ENCODE data around the gene OSTN. TPM values are rescaled to one million over a fixed set of nuclear protein-coding genes. Genes with fewer than 3 reads are reported as not detected.

The OSTN gene
- total RNA-seq, 1 experiment from 2014 or later, result not detected

GRCh38 chr3:191158247-191158646, 40.8 kb upstream of the OSTN start:
- ChIA-PET RAD21 (ENCODE audit: low non-redundant PET in 1 of 2, low total read pairs in 2 of 2, uncharacterized antibody in 2 of 2, unreplicated experiment in 2 of 2) (no interaction called here), CTCF (no interaction called here), POLR2A (no interaction called here)
- Histone ChIP-seq H3K4me1 (ENCODE audit: control insufficient read depth in 1 of 2, insufficient read depth in 2 of 2, low read length in 2 of 2) (no peaks in the 10 kb centered on the region), H3K4me2 (ENCODE audit: low read length) (no peak overlapping the region), H3K27me3 (ENCODE audit: insufficient read depth, low read length) (no peaks in the 10 kb centered on the region), H3K9me2 (ENCODE audit: insufficient read depth) (no peaks in the 10 kb centered on the region), H4K20me1 (ENCODE audit: insufficient read depth) (no peaks in the 10 kb centered on the region), H3K9ac (ENCODE audit: low read length) (no peak overlapping the region), H3K36me3 (ENCODE audit: control insufficient read depth in 1 of 2, insufficient read depth in 2 of 2, low read length in 2 of 2) (no peaks in the 10 kb centered on the region), H3K4me3 (replicated peaks in 1 of 2; ENCODE audit: low read depth in 1 of 2, low read length in 2 of 2) (no peak overlapping the region), H3K79me2 (ENCODE audit: insufficient read depth, low read length) (no peaks in the 10 kb centered on the region), H3K9me3 (ENCODE audit: control insufficient read depth in 1 of 2, insufficient read depth in 1 of 2, low read depth in 1 of 2, low read length in 2 of 2) (peaks cover 6 to 7% of the 10 kb centered on the region in 2 experiments; a peak in 2 of 4 replicates), H3K27ac (ENCODE audit: low read depth, low read length) (no peak overlapping the region), H2AFZ (ENCODE audit: low read depth, low read length, poor library complexity, severe bottlenecking) (no peak overlapping the region)
- TF ChIP-seq SRF (IDR thresholded peaks at IDR 0.05; ENCODE audit: low read depth), result no peak
- intact Hi-C loops (cut with micrococcal nuclease), result no loop called here
- no peak for DNase-seq (ENCODE audit: low read depth, low spot score)
- ATAC-seq, result no peak
- no TSS peak for BruUV-seq (replicated peaks)

- ChIA-PET RAD21 (ENCODE audit: low non-redundant PET in 1 of 2, low total read pairs in 2 of 2, uncharacterized antibody in 2 of 2, unreplicated experiment in 2 of 2) (no interaction called here), CTCF (no interaction called here), POLR2A (no interaction called here)
- Histone ChIP-seq H3K79me2 (ENCODE audit: insufficient read depth, low read length) (no peaks in the 10 kb centered on the region), H3K27ac (ENCODE audit: low read depth, low read length) (no peak overlapping the region), H3K4me3 (replicated peaks in 1 of 2; ENCODE audit: low read depth in 1 of 2, low read length in 2 of 2) (no peak overlapping the region), H3K4me2 (ENCODE audit: low read length) (no peak overlapping the region), H3K9me2 (ENCODE audit: insufficient read depth) (no peaks in the 10 kb centered on the region), H3K9me3 (ENCODE audit: control insufficient read depth in 1 of 2, insufficient read depth in 1 of 2, low read depth in 1 of 2, low read length in 2 of 2) (peaks cover 6 to 7% of the 10 kb centered on the region in 2 experiments; a peak in 2 of 4 replicates), H4K20me1 (ENCODE audit: insufficient read depth) (no peaks in the 10 kb centered on the region), H3K27me3 (ENCODE audit: insufficient read depth, low read length) (no peaks in the 10 kb centered on the region), H3K36me3 (ENCODE audit: control insufficient read depth in 1 of 2, insufficient read depth in 2 of 2, low read length in 2 of 2) (no peaks in the 10 kb centered on the region), H3K4me1 (ENCODE audit: control insufficient read depth in 1 of 2, insufficient read depth in 2 of 2, low read length in 2 of 2) (no peaks in the 10 kb centered on the region), H3K9ac (ENCODE audit: low read length) (no peak overlapping the region), H2AFZ (ENCODE audit: low read depth, low read length, poor library complexity, severe bottlenecking) (no peak overlapping the region)
- no peak for DNase-seq (ENCODE audit: low read depth, low spot score)
- TF ChIP-seq ELF1 (IDR thresholded peaks at IDR 0.05; ENCODE audit: borderline replicate concordance, low read depth) (no peak), JUND (IDR thresholded peaks at IDR 0.05) (no peak), EZH2phosphoT487 (IDR thresholded peaks at IDR 0.05; ENCODE audit: borderline replicate concordance) (no peak), TCF7L2 (IDR thresholded peaks at IDR 0.05; ENCODE audit: borderline replicate concordance, extremely low read depth, insufficient read depth, insufficient read length) (no peak), ZFX (IDR thresholded peaks at IDR 0.05) (no peak), EZH2 (IDR thresholded peaks at IDR 0.05) (no peak), MAX (IDR thresholded peaks at IDR 0.05) (no peak), RAD21 (IDR thresholded peaks at IDR 0.05; ENCODE audit: low read depth) (no peak), ZBTB33 (IDR thresholded peaks at IDR 0.05; ENCODE audit: extremely low read depth, insufficient replicate concordance, low read length) (no peak), POLR2A (IDR thresholded peaks at IDR 0.05; ENCODE audit: borderline replicate concordance, extremely low read depth, insufficient read depth, insufficient read length) (no peak)
- intact Hi-C loops (cut with micrococcal nuclease), result no loop called here
- no TSS peak for BruUV-seq (replicated peaks)
- ATAC-seq, result no peak
Measured at GRCh38 chr3:191158815-191159214, 40.2 kb upstream of the OSTN start.

All from HCT116 (cell line).